ENCODE results near the gene C12orf56. TPM values are rescaled to one million over a fixed set of nuclear protein-coding genes. Genes with fewer than 3 reads are reported as not detected.

Gene C12orf56
- total RNA-seq, 1 experiment from 2014 or later: not detected

DNA sequence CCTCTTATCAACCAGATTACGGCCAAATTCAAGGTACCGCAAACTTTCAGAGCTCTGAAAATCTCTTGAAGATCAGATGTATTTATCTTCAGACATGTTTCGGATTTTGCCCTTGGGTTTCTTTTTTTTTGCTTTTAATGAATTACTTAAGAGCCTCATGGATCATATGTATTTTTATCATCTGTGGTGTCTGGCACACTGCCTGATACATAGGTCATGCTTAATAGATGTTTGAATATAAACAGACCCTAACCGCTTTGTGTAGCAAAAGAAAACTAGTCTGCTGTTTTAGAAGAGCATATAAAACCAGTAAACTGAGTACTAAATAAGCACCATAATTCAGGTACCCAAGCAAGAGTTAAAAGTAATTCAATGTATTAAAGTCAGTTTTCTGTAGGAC, 41.2 kb upstream of the C12orf56 start:
- no peaks in the 10 kb centered on the region for H3K27me3 ChIP-seq (ENCODE audit: insufficient read depth, low read depth)
- H3K27ac ChIP-seq: no peak overlapping the region
- no peaks in the 10 kb centered on the region for H3K79me2 ChIP-seq (ENCODE audit: low read depth)
- H4K20me1 ChIP-seq (ENCODE audit: insufficient read depth): peaks cover 58% of the 10 kb centered on the region
- H3K4me1 ChIP-seq (replicated peaks; ENCODE audit: insufficient read depth): no peaks in the 10 kb centered on the region
- peaks cover 40% of the 10 kb centered on the region; the same call in 1 of the 2 replicates for H3F3A ChIP-seq (ENCODE audit: insufficient read depth, low read depth)
- no peak overlapping the region for H3K4me3 ChIP-seq
- ChIA-PET CTCF (no interaction called here), POLR2A (ENCODE audit: unreplicated experiment) (no interaction called here)
- no peak for DNase-seq
- no peak overlapping the region for H3K4me2 ChIP-seq
- no peak for TF ChIP-seq EZH2 (IDR thresholded peaks at IDR 0.05; ENCODE audit: low read depth)
- TF ChIP-seq, protein P1, sequence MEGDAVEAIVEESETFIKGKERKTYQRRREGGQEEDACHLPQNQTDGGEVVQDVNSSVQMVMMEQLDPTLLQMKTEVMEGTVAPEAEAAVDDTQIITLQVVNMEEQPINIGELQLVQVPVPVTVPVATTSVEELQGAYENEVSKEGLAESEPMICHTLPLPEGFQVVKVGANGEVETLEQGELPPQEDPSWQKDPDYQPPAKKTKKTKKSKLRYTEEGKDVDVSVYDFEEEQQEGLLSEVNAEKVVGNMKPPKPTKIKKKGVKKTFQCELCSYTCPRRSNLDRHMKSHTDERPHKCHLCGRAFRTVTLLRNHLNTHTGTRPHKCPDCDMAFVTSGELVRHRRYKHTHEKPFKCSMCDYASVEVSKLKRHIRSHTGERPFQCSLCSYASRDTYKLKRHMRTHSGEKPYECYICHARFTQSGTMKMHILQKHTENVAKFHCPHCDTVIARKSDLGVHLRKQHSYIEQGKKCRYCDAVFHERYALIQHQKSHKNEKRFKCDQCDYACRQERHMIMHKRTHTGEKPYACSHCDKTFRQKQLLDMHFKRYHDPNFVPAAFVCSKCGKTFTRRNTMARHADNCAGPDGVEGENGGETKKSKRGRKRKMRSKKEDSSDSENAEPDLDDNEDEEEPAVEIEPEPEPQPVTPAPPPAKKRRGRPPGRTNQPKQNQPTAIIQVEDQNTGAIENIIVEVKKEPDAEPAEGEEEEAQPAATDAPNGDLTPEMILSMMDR (conservative IDR thresholded peaks at IDR 0.05): no peak
- peaks cover 80% of the 10 kb centered on the region for H3K36me3 ChIP-seq (ENCODE audit: low read depth)
- no peak overlapping the region for H2AFZ ChIP-seq
- H3K9me3 ChIP-seq (ENCODE audit: insufficient read depth, low read depth): no peaks in the 10 kb centered on the region
- H3K9me2 ChIP-seq (ENCODE audit: insufficient read depth): no peaks in the 10 kb centered on the region
- intact Hi-C loops (cut with micrococcal nuclease; ENCODE audit: unreplicated experiment): no loop called here
- no TSS peak for BruUV-seq (replicated peaks)

DNA sequence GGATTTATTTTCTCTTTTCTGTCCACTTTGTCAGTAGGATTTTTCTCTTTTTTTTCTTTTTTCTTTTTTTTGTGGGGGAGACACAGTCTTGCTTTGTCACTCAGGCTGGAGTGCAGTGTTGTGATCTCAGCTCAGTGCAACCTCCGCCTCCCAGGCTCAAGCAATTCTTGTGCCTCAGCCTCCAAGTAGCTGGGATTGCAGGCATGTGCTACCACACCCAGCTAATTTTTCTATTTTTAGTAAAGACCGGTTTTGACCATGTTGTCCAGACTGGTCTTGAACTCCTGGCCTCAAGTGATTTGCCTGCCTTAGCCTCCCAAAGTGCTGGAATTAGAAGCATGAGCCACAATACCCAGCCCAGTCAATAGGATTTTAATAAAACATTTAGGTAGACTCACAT, 40.3 kb upstream of the C12orf56 start:
- Histone ChIP-seq H3K4me1 (replicated peaks; ENCODE audit: insufficient read depth) (no peaks in the 10 kb centered on the region), H3K36me3 (ENCODE audit: low read depth) (peaks cover 78% of the 10 kb centered on the region), H3F3A (ENCODE audit: insufficient read depth, low read depth) (peaks cover 31% of the 10 kb centered on the region; the same call in 1 of the 2 replicates), H3K4me3 (no peak overlapping the region), H3K4me2 (no peak overlapping the region), H3K27ac (no peak overlapping the region), H3K27me3 (ENCODE audit: insufficient read depth, low read depth) (no peaks in the 10 kb centered on the region), H3K79me2 (ENCODE audit: low read depth) (no peaks in the 10 kb centered on the region), H3K9me3 (ENCODE audit: insufficient read depth, low read depth) (no peaks in the 10 kb centered on the region), H3K9me2 (ENCODE audit: insufficient read depth) (no peaks in the 10 kb centered on the region), H4K20me1 (ENCODE audit: insufficient read depth) (peaks cover 55% of the 10 kb centered on the region), H2AFZ (no peak overlapping the region)
- no peak for DNase-seq
- ChIA-PET POLR2A (ENCODE audit: unreplicated experiment) (no interaction called here), CTCF (no interaction called here)
- BruUV-seq (replicated peaks): no TSS peak
- TF ChIP-seq, protein P1 (conservative IDR thresholded peaks at IDR 0.05): no peak
- TF ChIP-seq EZH2 (IDR thresholded peaks at IDR 0.05; ENCODE audit: low read depth): no peak
- intact Hi-C loops (cut with micrococcal nuclease; ENCODE audit: unreplicated experiment): no loop called here

DNA sequence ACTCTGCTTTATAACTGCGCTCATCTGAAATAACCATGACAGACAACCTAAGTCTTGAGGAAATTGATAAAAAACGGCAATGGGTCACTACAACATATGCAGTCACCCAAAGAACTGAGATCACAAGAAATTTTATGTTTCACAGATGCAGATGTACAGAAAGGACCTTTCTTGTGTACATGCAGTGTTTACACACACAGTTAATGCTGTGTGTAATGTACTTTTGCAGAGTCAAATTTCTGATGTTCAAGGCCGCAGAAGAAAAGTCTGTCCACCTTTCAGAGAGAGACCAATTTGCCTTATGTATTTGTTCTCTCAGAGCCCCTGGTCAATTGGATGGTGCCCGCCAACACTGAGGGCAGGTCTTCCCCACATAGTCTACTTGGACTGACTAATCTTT, 38.4 kb upstream of the C12orf56 start:
- TF ChIP-seq EZH2 (IDR thresholded peaks at IDR 0.05; ENCODE audit: low read depth): no peak
- TF ChIP-seq, protein P1 (conservative IDR thresholded peaks at IDR 0.05): no peak
- no peak overlapping the region for H3K4me3 ChIP-seq
- H3K36me3 ChIP-seq (ENCODE audit: low read depth): peaks cover 76% of the 10 kb centered on the region
- H3F3A ChIP-seq (ENCODE audit: insufficient read depth, low read depth): peaks cover 34% of the 10 kb centered on the region; the same call in 1 of the 2 replicates
- peaks cover 49% of the 10 kb centered on the region for H4K20me1 ChIP-seq (ENCODE audit: insufficient read depth)
- no peaks in the 10 kb centered on the region for H3K4me1 ChIP-seq (replicated peaks; ENCODE audit: insufficient read depth)
- H3K9me2 ChIP-seq (ENCODE audit: insufficient read depth): no peaks in the 10 kb centered on the region
- BruUV-seq (replicated peaks): no TSS peak
- H3K79me2 ChIP-seq (ENCODE audit: low read depth): 0 out of 2 replicates have a peak, but pooled peaks cover under 1% of the 10 kb centered on the region
- DNase-seq: no peak
- no peak overlapping the region for H3K27ac ChIP-seq
- H3K4me2 ChIP-seq: no peak overlapping the region
- ChIA-PET CTCF (no interaction called here), POLR2A (ENCODE audit: unreplicated experiment) (no interaction called here)
- H3K9me3 ChIP-seq (ENCODE audit: insufficient read depth, low read depth): no peaks in the 10 kb centered on the region
- no peak overlapping the region for H2AFZ ChIP-seq
- intact Hi-C loops (cut with micrococcal nuclease; ENCODE audit: unreplicated experiment): loop anchor here (5.0 kb wide), 1 partner anchor 53 kb away; no protein-coding TSS in a partner anchor
- H3K27me3 ChIP-seq (ENCODE audit: insufficient read depth, low read depth): no peaks in the 10 kb centered on the region
